Kidney epithelial cell (primary cell): ENCODE results near the gene DGKI. TPM values are rescaled to one million over a fixed set of nuclear protein-coding genes. Genes with fewer than 3 reads are reported as not detected.

Experiments used
- DNase-seq: peaks from one replicate; pipeline ENCODE4 v3.0.0-alpha.2; 2010; ENCODE audit warnings: low read depth
- H3K27me3 ChIP-seq: 2 replicates; pipeline ENCODE4 v1.6.0; 2011; ENCODE audit warnings: low read length; ENCODE audit not compliant: control insufficient read depth, insufficient read depth
- H3K36me3 ChIP-seq: 2 replicates; pipeline ENCODE4 v1.5.1; 2011; ENCODE audit warnings: low read length; ENCODE audit not compliant: control insufficient read depth, insufficient read depth
- H3K4me3 ChIP-seq: 2 replicates; pipeline ENCODE4 v1.5.1; 2011; ENCODE audit warnings: low read depth, mild to moderate bottlenecking, control low read depth, low read length
- total RNA-seq: library from RNA; depleted of rRNA; stranded (reverse); fragments of >200 nt; gene quantifications from 2 replicates; pipeline ENCODE4 v1.2.3, GENCODE V29; 2015
- TF ChIP-seq, protein P1 (sequence below): IDR thresholded peaks from 2 replicates; pipeline ENCODE4 v1.5.1; 2011; ENCODE audit warnings: mild to moderate bottlenecking, moderate library complexity, low read length, control low read depth, inconsistent platforms; ENCODE audit not compliant: insufficient read depth, poor library complexity, severe bottlenecking

DGKI gene
- total RNA-seq, 1 donor from 2014 or later, result 3.5 TPM

DNA sequence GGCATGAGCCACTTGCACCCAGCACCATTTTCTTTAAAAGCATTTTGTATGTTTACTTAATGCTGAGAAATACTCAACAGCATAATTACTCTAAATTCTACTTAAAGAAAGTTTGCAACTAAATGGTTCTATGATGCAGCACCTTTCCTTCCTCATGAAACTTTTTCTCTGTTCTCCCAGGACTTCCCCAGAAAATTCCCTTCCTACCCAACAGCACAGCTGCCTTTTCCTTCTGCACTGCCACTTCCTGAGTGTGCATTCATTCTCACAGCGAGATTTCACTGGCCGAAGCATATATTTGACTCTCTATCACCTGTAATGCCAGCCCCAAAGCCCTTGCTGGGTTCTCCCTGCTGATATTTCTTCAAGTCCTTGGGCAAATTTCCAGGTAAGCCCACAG is 41.5 kb upstream of the DGKI start:
- TF ChIP-seq, protein P1, sequence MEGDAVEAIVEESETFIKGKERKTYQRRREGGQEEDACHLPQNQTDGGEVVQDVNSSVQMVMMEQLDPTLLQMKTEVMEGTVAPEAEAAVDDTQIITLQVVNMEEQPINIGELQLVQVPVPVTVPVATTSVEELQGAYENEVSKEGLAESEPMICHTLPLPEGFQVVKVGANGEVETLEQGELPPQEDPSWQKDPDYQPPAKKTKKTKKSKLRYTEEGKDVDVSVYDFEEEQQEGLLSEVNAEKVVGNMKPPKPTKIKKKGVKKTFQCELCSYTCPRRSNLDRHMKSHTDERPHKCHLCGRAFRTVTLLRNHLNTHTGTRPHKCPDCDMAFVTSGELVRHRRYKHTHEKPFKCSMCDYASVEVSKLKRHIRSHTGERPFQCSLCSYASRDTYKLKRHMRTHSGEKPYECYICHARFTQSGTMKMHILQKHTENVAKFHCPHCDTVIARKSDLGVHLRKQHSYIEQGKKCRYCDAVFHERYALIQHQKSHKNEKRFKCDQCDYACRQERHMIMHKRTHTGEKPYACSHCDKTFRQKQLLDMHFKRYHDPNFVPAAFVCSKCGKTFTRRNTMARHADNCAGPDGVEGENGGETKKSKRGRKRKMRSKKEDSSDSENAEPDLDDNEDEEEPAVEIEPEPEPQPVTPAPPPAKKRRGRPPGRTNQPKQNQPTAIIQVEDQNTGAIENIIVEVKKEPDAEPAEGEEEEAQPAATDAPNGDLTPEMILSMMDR, result no peak
- Histone ChIP-seq H3K36me3 (no peaks in the 10 kb centered on the region), H3K4me3 (no peak overlapping the region), H3K27me3 (no peaks in the 10 kb centered on the region)
- no peak for DNase-seq

DNA sequence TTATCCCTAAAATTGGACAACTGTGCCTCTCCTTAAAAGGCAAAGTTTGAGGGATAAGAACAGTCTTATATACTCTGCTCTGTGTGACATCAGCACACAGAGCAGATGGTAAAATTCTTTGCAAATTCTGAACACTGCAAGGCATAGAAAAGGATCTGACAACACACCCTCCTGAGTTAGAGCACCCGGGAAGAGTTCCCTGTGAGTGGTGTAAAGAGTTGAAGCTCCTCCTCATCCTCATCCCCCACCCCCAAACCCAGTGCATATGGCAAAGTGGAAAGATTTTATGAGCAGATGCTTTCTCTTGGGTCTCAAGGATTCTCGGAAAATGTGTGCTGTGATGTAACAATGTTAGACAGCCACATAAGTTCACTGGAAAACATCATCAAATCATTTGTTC is 40.0 kb upstream of the DGKI start:
- H3K4me3 ChIP-seq, result no peak overlapping the region
- DNase-seq, result no peak
- TF ChIP-seq, protein P1, result no peak
- H3K36me3 ChIP-seq, result peaks cover 2% of the 10 kb centered on the region
- no peaks in the 10 kb centered on the region for H3K27me3 ChIP-seq

DNA sequence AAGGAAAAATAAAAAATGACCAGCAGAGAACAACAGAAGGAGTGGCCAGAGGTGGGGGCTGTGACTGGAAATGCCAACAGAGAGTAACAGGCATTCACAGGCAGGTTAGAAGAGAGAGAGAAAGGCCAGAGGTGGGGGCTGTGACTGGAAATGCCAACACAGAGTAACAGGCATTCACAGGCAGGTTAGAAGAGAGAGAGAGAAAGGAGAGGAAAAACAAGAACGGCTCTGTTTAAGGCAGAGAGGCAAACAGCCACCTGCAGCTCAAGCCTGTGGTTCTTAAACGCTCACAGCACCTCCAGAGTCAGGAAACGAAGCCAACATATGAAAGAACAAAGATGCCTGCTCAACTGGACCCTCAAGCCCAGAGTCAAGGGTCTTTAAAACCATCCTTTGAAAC is 39.5 kb upstream of the DGKI start:
- no peak overlapping the region for H3K4me3 ChIP-seq
- DNase-seq, result no peak
- H3K36me3 ChIP-seq, result peaks cover 2% of the 10 kb centered on the region
- TF ChIP-seq, protein P1, result no peak
- no peaks in the 10 kb centered on the region for H3K27me3 ChIP-seq

DNA sequence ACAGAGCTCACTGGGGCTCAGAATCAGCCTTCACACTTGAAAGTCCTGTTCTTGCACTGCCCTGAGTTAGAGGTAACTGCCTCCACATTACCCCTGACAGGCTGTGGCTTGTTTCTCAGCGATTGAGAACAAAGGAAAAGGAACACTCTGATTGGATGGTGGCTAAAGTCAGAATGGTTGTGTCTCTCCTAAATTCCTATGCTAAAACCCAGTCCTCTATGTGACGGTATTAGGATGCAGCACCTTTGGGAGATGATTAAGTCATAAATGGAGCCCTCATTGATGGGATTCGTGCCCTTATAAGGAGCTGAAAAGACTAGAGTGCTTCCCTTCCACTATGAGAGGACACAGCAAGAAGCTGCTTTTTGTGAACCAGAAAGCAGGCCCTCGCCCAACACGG is 38.9 kb upstream of the DGKI start:
- no peak for DNase-seq
- H3K4me3 ChIP-seq, result no peak overlapping the region
- H3K27me3 ChIP-seq, result no peaks in the 10 kb centered on the region
- peaks cover 2% of the 10 kb centered on the region for H3K36me3 ChIP-seq
- TF ChIP-seq, protein P1, result no peak

DNA sequence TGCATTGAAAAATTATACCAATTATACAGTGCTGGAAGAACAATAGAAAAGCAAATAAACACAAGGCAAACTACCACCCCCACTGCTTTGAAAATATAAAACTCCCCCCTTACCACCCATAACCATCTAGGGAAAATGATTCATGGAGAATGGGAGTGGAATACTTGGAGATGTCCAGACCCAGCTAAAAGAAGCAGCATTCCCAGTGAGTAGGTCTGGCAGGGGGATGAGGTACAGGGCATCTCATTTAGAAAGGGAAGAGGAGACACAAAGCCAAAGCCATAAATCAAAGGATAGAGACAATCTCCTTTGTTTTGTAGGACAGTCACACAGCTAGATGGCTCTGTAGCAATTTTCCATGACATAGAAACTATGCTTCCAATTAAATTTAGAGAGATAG is 36.0 kb upstream of the DGKI start:
- H3K4me3 ChIP-seq, result no peak overlapping the region
- no peaks in the 10 kb centered on the region for H3K27me3 ChIP-seq
- H3K36me3 ChIP-seq, result peaks cover 2% of the 10 kb centered on the region
- DNase-seq, result no peak
- TF ChIP-seq, protein P1, result no peak

DNA sequence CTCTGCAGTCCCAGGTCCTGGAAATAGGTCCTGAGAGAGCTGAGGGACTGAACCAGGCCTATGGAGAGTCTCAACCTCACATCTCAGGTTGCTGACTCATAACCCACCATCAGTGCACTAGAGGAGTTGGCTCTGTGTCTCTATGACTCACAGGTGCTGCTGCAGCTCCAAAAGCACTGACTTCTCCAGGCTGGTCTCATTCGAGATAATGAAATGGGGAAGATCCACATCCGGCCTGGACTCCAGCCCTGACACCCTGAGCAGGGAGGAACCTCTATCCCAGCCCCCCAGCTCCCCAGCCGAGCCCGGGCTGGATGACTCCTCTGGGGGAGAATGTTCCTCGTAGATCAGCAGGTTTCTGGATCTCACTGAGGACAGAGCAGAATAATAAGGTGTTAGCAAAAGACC is 35.5 kb upstream of the DGKI start:
- TF ChIP-seq, protein P1, result no peak
- Histone ChIP-seq H3K27me3 (no peaks in the 10 kb centered on the region), H3K36me3 (peaks cover 2% of the 10 kb centered on the region), H3K4me3 (no peak overlapping the region)
- DNase-seq, result peak; percentile 94
